ENCODE measurements around the gene AOPEP.
A peak's percentile ranks its signal among the peaks of the same experiment; 100 is the strongest.

Gene AOPEP

DNA sequence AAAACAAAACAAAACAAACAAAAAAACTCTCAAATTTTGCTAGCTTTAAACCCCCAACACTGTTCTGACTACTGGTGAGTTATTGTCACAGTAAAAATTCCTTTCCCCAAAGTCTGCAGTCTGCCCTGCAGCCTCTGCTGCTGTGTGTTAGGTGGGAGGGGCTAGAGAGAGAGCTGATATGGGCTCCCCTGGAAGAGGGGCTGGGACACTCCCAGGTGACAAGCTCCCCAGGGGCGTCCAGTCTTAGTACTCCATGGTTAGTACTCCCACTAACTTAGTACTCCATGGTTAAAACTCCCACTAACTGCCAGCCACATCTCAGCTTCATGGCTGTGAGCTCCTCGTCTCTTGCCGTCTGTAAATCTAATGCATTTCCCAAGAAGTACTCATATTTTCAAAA lies 399.2 kb downstream of the AOPEP start:
- TF ChIP-seq POU2F2 (IDR thresholded peaks at IDR 0.05; ENCODE audit: low read depth, low read length) (no peak), TAF1 (IDR thresholded peaks at IDR 0.05; ENCODE audit: low read depth, low read length) (no peak), SPI1 (IDR thresholded peaks at IDR 0.05; ENCODE audit: low read depth, low read length) (no peak), POLR2A (IDR thresholded peaks at IDR 0.05; ENCODE audit: low read depth, low read length) (no peak), PAX5 (IDR thresholded peaks at IDR 0.05; ENCODE audit: insufficient read depth, low read length, severe bottlenecking) (no peak), POLR2AphosphoS5 (IDR thresholded peaks at IDR 0.05; ENCODE audit: low read depth, low read length) (no peak)
- FAIRE-seq (no peak), DNase-seq (ENCODE audit: insufficient read length, low spot score) (no peak)

DNA sequence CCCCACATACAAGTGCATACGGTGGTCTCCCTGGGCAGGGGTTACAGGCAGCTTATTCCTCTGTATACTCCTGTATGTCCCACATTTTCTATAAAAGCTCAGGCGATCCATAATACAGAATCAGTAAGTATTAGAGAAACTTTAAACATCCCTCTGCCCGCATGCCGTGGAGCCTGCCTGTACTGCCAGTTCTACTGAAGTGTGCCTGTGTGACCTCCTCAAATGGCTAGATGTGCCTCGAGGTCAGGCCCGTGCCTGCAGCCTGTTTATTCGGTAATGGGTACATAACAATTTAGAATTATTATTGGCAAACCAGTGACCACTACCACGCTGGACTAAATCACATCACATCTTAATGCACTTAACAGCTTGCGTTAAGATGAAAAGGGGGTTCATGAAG lies 400.2 kb downstream of the AOPEP start:
- DNase-seq (ENCODE audit: insufficient read length, low spot score) (no peak), FAIRE-seq (no peak)
- no peak for TF ChIP-seq POLR2A (IDR thresholded peaks at IDR 0.05; ENCODE audit: low read depth, low read length)
- TF ChIP-seq SPI1 (IDR thresholded peaks at IDR 0.05; ENCODE audit: low read depth, low read length), result no peak
- TF ChIP-seq POLR2AphosphoS5 (IDR thresholded peaks at IDR 0.05; ENCODE audit: low read depth, low read length), result no peak
- no peak for TF ChIP-seq PAX5 (IDR thresholded peaks at IDR 0.05; ENCODE audit: insufficient read depth, low read length, severe bottlenecking)
- TF ChIP-seq POU2F2 (IDR thresholded peaks at IDR 0.05; ENCODE audit: low read depth, low read length), result no peak
- no peak for TF ChIP-seq TAF1 (IDR thresholded peaks at IDR 0.05; ENCODE audit: low read depth, low read length)

DNA sequence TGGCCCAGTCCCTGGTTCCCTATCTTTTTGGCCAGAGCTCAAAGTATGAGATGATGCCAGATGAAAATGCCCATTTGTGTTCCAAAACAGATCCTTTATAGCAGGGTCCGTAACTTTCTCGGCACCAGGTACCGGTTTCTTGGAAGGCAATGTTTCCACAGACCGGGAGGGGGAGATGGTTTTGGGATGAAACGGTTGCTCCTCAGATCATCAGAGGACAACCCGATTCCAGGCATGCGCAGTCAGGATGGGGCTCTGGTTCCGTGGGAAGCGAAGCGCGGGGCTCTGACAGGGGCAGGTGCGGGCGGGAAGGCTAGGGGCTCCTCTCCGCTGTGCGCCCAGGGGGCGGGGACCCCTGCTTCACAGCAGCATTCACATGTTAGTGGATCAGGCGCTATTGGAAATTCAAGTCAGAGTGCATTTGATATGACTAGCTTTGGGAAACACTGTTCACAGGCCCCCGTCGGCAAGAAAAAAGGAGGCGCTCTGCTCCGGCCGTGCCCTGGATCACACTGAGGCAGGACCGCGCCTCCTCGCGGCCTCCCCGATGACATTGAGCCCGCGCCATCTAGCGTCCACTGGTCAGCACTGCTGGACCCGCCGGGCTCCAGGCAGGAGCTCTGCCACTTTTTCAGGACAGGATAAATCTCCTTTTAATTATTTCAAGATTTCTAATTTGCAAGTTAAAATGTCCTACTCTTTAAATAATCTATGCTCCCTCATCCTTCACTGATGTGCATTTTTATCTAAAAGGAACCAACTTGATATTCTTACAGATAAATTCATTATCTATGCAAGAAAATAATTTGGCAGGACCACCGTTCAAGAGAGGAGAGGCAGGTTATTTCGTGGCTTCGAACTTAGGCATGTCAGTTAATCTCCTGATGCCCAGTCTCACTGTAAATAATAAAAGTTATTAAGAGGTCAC lies 401.0 kb downstream of the AOPEP start:
- peak; percentile 76 for FAIRE-seq
- DNase-seq (ENCODE audit: insufficient read length, low spot score), result peak; percentile 70
- no peak for TF ChIP-seq TAF1 (IDR thresholded peaks at IDR 0.05; ENCODE audit: low read depth, low read length)
- no peak for TF ChIP-seq POU2F2 (IDR thresholded peaks at IDR 0.05; ENCODE audit: low read depth, low read length)
- TF ChIP-seq POLR2AphosphoS5 (IDR thresholded peaks at IDR 0.05; ENCODE audit: low read depth, low read length), result no peak
- no peak for TF ChIP-seq SPI1 (IDR thresholded peaks at IDR 0.05; ENCODE audit: low read depth, low read length)
- no peak for TF ChIP-seq PAX5 (IDR thresholded peaks at IDR 0.05; ENCODE audit: insufficient read depth, low read length, severe bottlenecking)
- TF ChIP-seq POLR2A (IDR thresholded peaks at IDR 0.05; ENCODE audit: low read depth, low read length), result no peak

DNA sequence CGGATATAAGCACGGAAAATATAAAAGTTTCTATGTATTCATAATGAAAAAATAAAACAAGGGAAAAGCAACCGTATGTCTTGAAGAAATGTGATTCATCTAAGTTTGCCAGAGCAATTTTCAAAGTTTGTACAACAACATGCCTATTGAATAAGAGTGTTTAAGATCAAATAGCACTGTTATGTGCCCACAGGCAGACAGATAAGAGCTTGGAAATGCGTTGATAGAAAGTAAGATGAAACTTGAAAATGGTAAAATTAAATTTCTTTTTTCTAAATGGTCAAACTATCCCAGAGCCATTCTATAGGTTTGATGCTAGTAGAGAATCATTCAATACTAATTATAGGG lies 401.7 kb downstream of the AOPEP start:
- no peak for DNase-seq (ENCODE audit: insufficient read length, low spot score)
- no peak for FAIRE-seq
- no peak for TF ChIP-seq POLR2A (IDR thresholded peaks at IDR 0.05; ENCODE audit: low read depth, low read length)

DNA sequence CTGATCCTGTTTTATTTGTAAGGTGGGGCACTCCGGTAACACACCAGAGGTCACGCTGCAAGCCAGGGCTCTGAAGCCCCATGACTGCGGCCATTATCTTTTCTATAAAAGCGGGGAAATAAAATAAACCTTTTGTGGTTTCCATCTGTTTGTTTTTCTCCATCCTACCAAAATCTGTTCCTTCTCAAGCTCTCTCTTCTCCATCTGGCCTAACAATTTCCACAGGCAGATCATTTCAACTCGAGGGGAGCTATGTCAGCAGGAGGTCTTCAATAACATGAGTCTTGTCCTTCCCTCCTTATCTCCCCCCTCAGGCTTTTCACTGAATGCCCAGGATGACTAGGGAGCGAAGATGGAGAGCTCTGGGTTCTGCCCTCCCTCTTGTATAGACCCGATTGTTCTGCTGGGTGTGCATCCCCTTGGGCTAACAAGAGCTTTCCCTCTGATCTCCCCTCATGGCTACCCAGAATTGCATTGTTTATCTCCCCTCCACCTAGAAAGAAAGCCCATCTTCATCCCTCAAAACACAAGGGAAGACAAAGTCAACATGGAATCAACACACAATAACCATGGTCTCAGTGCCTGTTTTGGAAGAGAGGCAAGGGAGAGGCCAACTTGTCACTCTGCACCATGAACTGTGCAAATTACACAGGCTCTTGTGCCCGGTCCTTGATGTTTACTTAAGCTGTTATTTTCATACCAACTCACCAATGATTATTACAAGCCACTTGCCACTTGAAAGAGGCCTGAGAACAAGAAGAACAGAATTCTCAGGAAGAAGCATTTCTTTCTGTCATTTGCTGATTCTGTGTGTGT lies 403.2 kb downstream of the AOPEP start:
- no peak for FAIRE-seq
- DNase-seq (ENCODE audit: insufficient read length, low spot score), result no peak
- TF ChIP-seq POLR2AphosphoS5 (IDR thresholded peaks at IDR 0.05; ENCODE audit: low read depth, low read length), result no peak

DNA sequence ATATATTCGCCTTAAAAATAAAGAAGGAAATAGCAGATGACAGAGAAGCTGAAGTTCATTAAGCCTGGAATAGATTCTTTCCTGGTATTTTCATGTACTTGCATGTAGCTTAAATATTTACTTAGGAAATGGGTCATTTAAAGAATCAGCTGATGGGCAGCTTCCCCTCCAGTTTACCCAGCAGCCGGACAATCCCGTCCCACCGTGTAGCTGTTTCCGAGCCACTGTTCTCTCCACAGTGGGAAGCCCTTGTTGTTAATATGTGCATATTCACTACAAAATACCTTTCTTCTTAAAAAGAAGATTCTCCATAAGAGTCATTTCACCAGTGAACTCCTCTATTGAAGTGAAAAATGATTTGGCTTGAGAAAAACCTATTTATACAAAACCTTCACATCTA lies 404.0 kb downstream of the AOPEP start:
- DNase-seq (ENCODE audit: insufficient read length, low spot score) (no peak), FAIRE-seq (no peak)
- TF ChIP-seq POLR2A (IDR thresholded peaks at IDR 0.05; ENCODE audit: low read depth, low read length) (no peak), POLR2AphosphoS5 (IDR thresholded peaks at IDR 0.05; ENCODE audit: low read depth, low read length) (no peak), PAX5 (IDR thresholded peaks at IDR 0.05; ENCODE audit: insufficient read depth, low read length, severe bottlenecking) (no peak), POU2F2 (IDR thresholded peaks at IDR 0.05; ENCODE audit: low read depth, low read length) (no peak), TAF1 (IDR thresholded peaks at IDR 0.05; ENCODE audit: low read depth, low read length) (no peak), SPI1 (IDR thresholded peaks at IDR 0.05; ENCODE audit: low read depth, low read length) (no peak)

DNA sequence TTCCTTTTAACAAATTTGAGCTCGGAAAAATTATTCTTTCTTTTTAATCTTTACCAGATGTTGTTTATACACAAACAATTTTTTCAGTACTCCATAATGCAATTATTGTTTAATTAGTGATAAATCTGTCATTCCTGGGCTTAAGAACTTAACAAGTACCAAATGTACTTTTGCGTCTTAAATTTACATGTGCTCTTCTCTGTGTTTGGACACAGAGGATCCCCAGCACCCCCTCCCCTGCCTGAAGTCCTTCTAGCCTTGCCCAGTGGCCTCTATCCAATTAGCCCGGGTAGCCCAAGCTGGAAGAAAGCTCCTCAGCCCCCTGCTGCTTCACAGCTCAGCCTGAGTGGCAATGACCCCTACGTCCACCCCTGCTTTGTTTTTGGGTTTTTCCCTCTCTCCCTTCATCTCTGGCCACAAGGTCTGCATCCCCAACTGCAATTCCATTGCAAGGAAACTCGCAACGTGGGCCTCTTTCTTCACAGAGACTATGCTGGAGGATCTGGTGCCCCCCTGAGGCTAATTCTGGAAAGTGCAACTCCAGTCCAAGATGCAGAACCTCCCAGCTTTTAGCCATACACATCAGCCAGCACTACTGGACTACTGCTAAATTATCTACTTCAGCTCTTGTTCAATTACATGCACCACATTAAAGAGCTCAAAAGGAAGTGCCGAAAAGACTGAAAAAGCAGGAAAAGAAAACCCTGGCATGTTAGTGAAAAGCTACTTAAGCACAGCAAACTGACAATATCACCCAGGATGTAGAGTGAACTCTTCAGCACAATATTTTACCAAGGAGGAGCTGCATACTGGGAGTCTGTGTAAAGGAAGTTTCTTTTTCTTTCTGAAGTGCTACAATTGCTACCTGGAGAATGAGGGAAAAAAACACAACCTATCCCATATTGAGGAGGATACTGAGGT lies 404.8 kb downstream of the AOPEP start:
- FAIRE-seq (peak; percentile 80), DNase-seq (ENCODE audit: insufficient read length, low spot score) (peak; percentile 47)
- TF ChIP-seq TAF1 (IDR thresholded peaks at IDR 0.05; ENCODE audit: low read depth, low read length) (no peak), SPI1 (IDR thresholded peaks at IDR 0.05; ENCODE audit: low read depth, low read length) (no peak), POLR2AphosphoS5 (IDR thresholded peaks at IDR 0.05; ENCODE audit: low read depth, low read length) (no peak), POLR2A (IDR thresholded peaks at IDR 0.05; ENCODE audit: low read depth, low read length) (no peak), PAX5 (IDR thresholded peaks at IDR 0.05; ENCODE audit: insufficient read depth, low read length, severe bottlenecking) (no peak), POU2F2 (IDR thresholded peaks at IDR 0.05; ENCODE audit: low read depth, low read length) (no peak)

DNA sequence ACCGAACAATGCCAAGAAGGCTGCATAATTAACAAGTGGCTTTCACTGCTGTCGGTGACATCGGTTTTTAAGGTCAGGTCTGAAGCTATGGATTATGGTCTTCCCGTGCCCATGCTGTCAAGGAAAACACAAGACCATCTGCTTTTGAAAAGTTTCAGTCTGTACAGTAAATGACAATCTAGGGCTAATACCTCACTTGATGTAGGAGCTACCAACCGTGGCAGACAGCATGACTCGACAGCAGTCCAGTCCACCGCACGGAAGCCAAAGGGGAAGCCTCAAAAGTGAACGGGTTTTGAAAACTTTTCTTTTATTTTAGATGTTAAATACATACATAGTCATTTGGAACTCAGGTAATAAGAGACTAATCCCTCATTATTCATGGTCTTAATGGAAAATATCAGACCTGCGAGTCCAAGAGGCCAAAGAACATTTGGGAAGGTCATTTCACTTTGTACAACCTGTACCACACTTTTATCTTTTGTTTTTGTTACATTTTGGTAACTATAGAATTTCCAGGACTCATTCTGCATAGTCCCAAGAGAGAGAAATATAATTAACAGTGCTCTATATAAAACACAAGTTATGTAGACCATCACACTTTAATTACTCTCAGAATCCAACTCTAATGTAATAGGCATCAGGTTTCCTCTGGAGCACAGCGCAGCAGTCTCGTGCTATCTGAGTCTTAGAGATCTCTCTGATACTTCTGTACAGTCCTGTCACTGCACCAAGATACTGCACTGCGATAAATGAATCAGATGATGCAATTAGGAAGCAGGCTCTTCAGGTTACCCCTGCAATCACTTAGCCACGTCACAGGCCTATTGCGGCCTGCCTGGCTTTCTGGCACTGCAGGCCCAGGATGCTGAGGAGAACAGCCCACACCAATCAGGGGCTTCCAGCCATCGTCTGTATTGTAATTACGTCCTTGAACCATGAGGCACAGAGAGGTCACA lies 406.1 kb downstream of the AOPEP start:
- FAIRE-seq (no peak), DNase-seq (ENCODE audit: insufficient read length, low spot score) (no peak)
- TF ChIP-seq POLR2A (IDR thresholded peaks at IDR 0.05; ENCODE audit: low read depth, low read length), result no peak
- no peak for TF ChIP-seq TAF1 (IDR thresholded peaks at IDR 0.05; ENCODE audit: low read depth, low read length)
- TF ChIP-seq POU2F2 (IDR thresholded peaks at IDR 0.05; ENCODE audit: low read depth, low read length), result no peak
- TF ChIP-seq SPI1 (IDR thresholded peaks at IDR 0.05; ENCODE audit: low read depth, low read length), result no peak

Measured in GM12891 (cell line).